K562 (cell line): Measurements from ENCODE around the gene CASP7. TPM values are rescaled to one million over a fixed set of nuclear protein-coding genes. Genes with fewer than 3 reads are reported as not detected.

Experiments used
- ATAC-seq: fragments of 200-7000 bp; cut with Tn5 transposase; 3 replicates; pipeline ENCODE4 v1.9.1; 2020; ENCODE audit warnings: moderate library complexity
- BruUV-seq: library from RNA; stranded (reverse); fragments of 400-500 nt; replicated peaks from 2 replicates; lab custom pipeline; 2021; lab: Mats Ljungman, UMichigan
- CTCF ChIA-PET: fragments of 300-600 bp; formaldehyde crosslinking; extraction: SDS; loops from one replicate; lab custom pipeline; 2021; ENCODE audit warnings: low intra/inter-chr PET ratio; lab: Yijun Ruan, JAX
- POLR2A ChIA-PET: fragments of 300-600, 350-650 bp; sonication (Branson Sonifier 250); formaldehyde crosslinking; extraction: SDS; loops from one replicate; lab custom pipeline; 2021; ENCODE audit warnings: antibody characterized with exemption, inconsistent platforms; lab: Yijun Ruan, JAX
- DNase-seq, 4 experiments: peaks; one replicate each; pipeline versions ENCODE4 v3.0.0 to v3.0.0-alpha.2; 2011 to 2018; ENCODE audit warnings: low spot score in 3 of 4, mixed read lengths in 3 of 4; ENCODE audit errors: extremely low read depth in 1 of 4
- FAIRE-seq: peaks from 2 replicates; lab custom pipeline; 2011; peaks lifted over from hg19 to GRCh38; lab: Jason Lieb, UNC
- H2AFZ ChIP-seq: 2 replicates; pipeline ENCODE4 v1.6.0; 2011; ENCODE audit warnings: low read depth, low read length, control low read depth, inconsistent platforms
- H3K27ac ChIP-seq: fragments of 200-600 bp; 3 replicates; pipeline ENCODE4 v1.8.0; 2011; ENCODE audit warnings: low read depth, mild to moderate bottlenecking, control low read depth, inconsistent platforms, low read length, moderate library complexity, mixed read lengths; ENCODE audit errors: extremely low read depth
- H3K27me3 ChIP-seq, 2 experiments: fragments of 300-600 bp in 1 of 2; 2 replicates in 1 of 2; 3 replicates in 1 of 2; pipeline versions ENCODE4 v1.6.0 to v1.8.0; 2011; ENCODE audit warnings: inconsistent platforms in 2 of 2, low read length in 2 of 2, mild to moderate bottlenecking in 1 of 2, mixed read lengths in 1 of 2, moderate library complexity in 1 of 2; ENCODE audit not compliant: control insufficient read depth in 2 of 2, insufficient read depth in 2 of 2
- H3K36me3 ChIP-seq: fragments of 300-600 bp; 3 replicates; pipeline ENCODE4 v1.8.0; 2011; ENCODE audit warnings: mild to moderate bottlenecking, low read length, inconsistent platforms; ENCODE audit not compliant: control insufficient read depth, insufficient read depth
- H3K4me1 ChIP-seq, 2 experiments: fragments of 200-600 bp in 1 of 2; replicated peaks in 1 of 2; 2 replicates in 1 of 2; 3 replicates in 1 of 2; pipeline versions ENCODE4 v1.5.1 to v1.8.0; 2011; ENCODE audit warnings: inconsistent platforms in 2 of 2, low read length in 2 of 2, mild to moderate bottlenecking in 1 of 2, mixed read lengths in 1 of 2, moderate library complexity in 1 of 2; ENCODE audit not compliant: control insufficient read depth in 2 of 2, insufficient read depth in 2 of 2
- H3K4me2 ChIP-seq: 2 replicates; pipeline ENCODE4 v1.6.1; 2011; ENCODE audit warnings: low read length, control low read depth, inconsistent platforms, mixed read lengths; ENCODE audit not compliant: insufficient read depth
- H3K4me3 ChIP-seq: fragments of 200-600 bp; sonication (generic), shearing (Covaris generic); 2 replicates; pipeline ENCODE4 v1.5.1; 2016; ENCODE audit warnings: control low read depth, inconsistent platforms
- H3K79me2 ChIP-seq: fragments of 200-600 bp; 3 replicates; pipeline ENCODE4 v1.8.0; 2011; ENCODE audit warnings: low read length, inconsistent platforms; ENCODE audit not compliant: control insufficient read depth, insufficient read depth
- H3K9ac ChIP-seq, 2 experiments: 2 replicates each; pipeline versions ENCODE4 v1.6.0 to v1.6.1; 2011; ENCODE audit warnings: low read depth in 2 of 2, low read length in 2 of 2, control low read depth in 1 of 2, inconsistent platforms in 1 of 2, mild to moderate bottlenecking in 1 of 2, mixed read lengths in 1 of 2; ENCODE audit not compliant: insufficient read depth in 1 of 2
- H3K9me1 ChIP-seq: one replicate; pipeline ENCODE4 v1.6.0; 2011; ENCODE audit warnings: inconsistent platforms, mild to moderate bottlenecking, low read length, moderate library complexity; ENCODE audit not compliant: control insufficient read depth, insufficient read depth
- H3K9me3 ChIP-seq: replicated peaks from 2 replicates; pipeline ENCODE4 v1.5.1; 2011; ENCODE audit warnings: low read depth, low read length, inconsistent platforms; ENCODE audit not compliant: control insufficient read depth, insufficient read depth
- H4K20me1 ChIP-seq: replicated peaks from 2 replicates; pipeline ENCODE4 v1.6.1; 2011; ENCODE audit warnings: low read length, inconsistent platforms, mixed read lengths; ENCODE audit not compliant: control insufficient read depth, insufficient read depth
- ATF6 ChIP-seq: sonication (generic); formaldehyde crosslinking; IDR thresholded peaks from 2 replicates; pipeline ENCODE4 v1.4.0; 2020; ENCODE audit warnings: mild to moderate bottlenecking, missing genetic modification reagents
- BCL6 ChIP-seq: fragments of 250-450 bp; sonication (Bioruptor Pico); IDR thresholded peaks from 2 replicates; pipeline ENCODE4 v1.4.0; 2020
- CTBP1 ChIP-seq: fragments of 450-650 bp; IDR thresholded peaks from 2 replicates; pipeline ENCODE4 v1.6.1; 2016; ENCODE audit warnings: borderline replicate concordance
- DNMT1 ChIP-seq: fragments of 450-650 bp; IDR thresholded peaks from 2 replicates; pipeline ENCODE4 v1.6.1; 2016; ENCODE audit warnings: antibody characterized with exemption, mild to moderate bottlenecking
- HIVEP1 ChIP-seq: fragments of 250-450 bp; sonication (Bioruptor Pico); IDR thresholded peaks from 2 replicates; pipeline ENCODE4 v1.4.0; 2020; ENCODE audit warnings: mild to moderate bottlenecking
- NRF1 ChIP-seq, 2 experiments: fragments of 450-650 bp; IDR thresholded peaks in 1 of 2; conservative IDR thresholded peaks in 1 of 2; 2 replicates each; pipeline ENCODE4 v1.6.1; 2014; ENCODE audit warnings: mild to moderate bottlenecking in 2 of 2
- POLR2A ChIP-seq: fragments of 450-650 bp; conservative IDR thresholded peaks from 2 replicates; pipeline ENCODE4 v1.6.1; 2016
- RUNX1 ChIP-seq: sonication (generic); IDR thresholded peaks from 2 replicates; pipeline ENCODE4 v1.6.1; 2016; ENCODE audit warnings: antibody characterized with exemption, low read depth
- SAFB ChIP-seq: fragments of 200-400 bp; formaldehyde crosslinking; IDR thresholded peaks from 2 replicates; pipeline ENCODE4 v1.6.1; 2017; ENCODE audit warnings: low read depth, low read length, borderline replicate concordance
- SAFB2 ChIP-seq: fragments of 200-400 bp; formaldehyde crosslinking; IDR thresholded peaks from 2 replicates; pipeline ENCODE4 v1.6.1; 2018; ENCODE audit warnings: borderline replicate concordance, low read length, low read depth, moderate library complexity; ENCODE audit not compliant: severe bottlenecking
- SREBF1 ChIP-seq: fragments of 150-350 bp; IDR thresholded peaks from 2 replicates; pipeline ENCODE4 v1.6.1; 2014; ENCODE audit warnings: antibody characterized with exemption, low read depth, low read length, borderline replicate concordance
- THRAP3 ChIP-seq: fragments of 450-650 bp; IDR thresholded peaks from 2 replicates; pipeline ENCODE4 v1.6.1; 2016; ENCODE audit warnings: mild to moderate bottlenecking, inconsistent platforms, borderline replicate concordance
- XRCC4 ChIP-seq: IDR thresholded peaks from one replicate; pipeline ENCODE4 v1.6.1; 2011; ENCODE audit not compliant: insufficient read depth, insufficient read length; ENCODE audit errors: extremely low read depth
- WGBS: fragments of 100-300 bp; shearing (Covaris generic); methylation state at CpG from one replicate; pipeline ENCODE4 v1.1.6; 2016; ENCODE audit warnings: low coverage, mixed read lengths; ENCODE audit not compliant: insufficient coverage; ENCODE audit errors: missing lambda C conversion rate; 5-methylcytosine and 5-hydroxymethylcytosine counted together
- in situ Hi-C: fragments of 300-500 bp; cut with MboI; formaldehyde crosslinking; loops from 4 replicates; pipeline ENCODE4 v1.15.0; 2018; ENCODE audit warnings: inconsistent platforms, mixed read lengths
- intact Hi-C: fragments of 100-400 bp; cut with micrococcal nuclease; formaldehyde crosslinking; loops from 2 replicates; pipeline ENCODE4 v1.14.2; 2022
- polyA plus RNA-seq, 8 experiments: library from polyadenylated mRNA; depleted of rRNA in 4 of 8; stranded (reverse) in 5 of 8; unstranded in 3 of 8; fragments of >200 nt; fragmentation: Nextera tagmentation in 2 of 8; fragmentation: Illumina TruSeq in 1 of 8; extraction: Ambion mirVana in 2 of 8; extraction: Trizol in 1 of 8; gene quantifications; 2 replicates each; pipeline versions ENCODE4 v1.2.1 to v1.2.3, GENCODE V29; 2011 to 2014; ENCODE audit warnings: inconsistent platforms in 1 of 8, missing spikeins in 1 of 8
- total RNA-seq, 7 experiments: library from RNA; depleted of rRNA in 6 of 7; stranded (reverse); fragments of >200 nt in 6 of 7; fragmentation: Illumina TruSeq in 2 of 7; extraction: Trizol in 2 of 7; gene quantifications; 2 replicates each; pipeline versions ENCODE4 v1.2.1 to v1.2.3, GENCODE V29; 2011 to 2021; ENCODE audit warnings: low replicate concordance in 1 of 7
- TF ChIP-seq, protein P1 (sequence below): sonication (generic); formaldehyde crosslinking; IDR thresholded peaks from 2 replicates; pipeline ENCODE4 v1.8.0; 2022; ENCODE audit warnings: mild to moderate bottlenecking, missing genetic modification reagents
- TF ChIP-seq, protein P2 (sequence below): sonication (generic); formaldehyde crosslinking; IDR thresholded peaks from 2 replicates; pipeline ENCODE4 v1.8.0; 2022; ENCODE audit warnings: mild to moderate bottlenecking, missing genetic modification reagents
- TF ChIP-seq, protein P3 (sequence below): fragments of 250-450 bp; sonication (Bioruptor Pico); IDR thresholded peaks from 2 replicates; pipeline ENCODE4 v1.9.0; 2021; ENCODE audit warnings: mild to moderate bottlenecking

The CASP7 gene
- total and polyA plus RNA-seq, 9 of the 15 experiments (the other 6 are each of a cell fraction or from before 2014, with no cell fraction given), result 2.2 to 23.3 (median 9.0) TPM

DNA sequence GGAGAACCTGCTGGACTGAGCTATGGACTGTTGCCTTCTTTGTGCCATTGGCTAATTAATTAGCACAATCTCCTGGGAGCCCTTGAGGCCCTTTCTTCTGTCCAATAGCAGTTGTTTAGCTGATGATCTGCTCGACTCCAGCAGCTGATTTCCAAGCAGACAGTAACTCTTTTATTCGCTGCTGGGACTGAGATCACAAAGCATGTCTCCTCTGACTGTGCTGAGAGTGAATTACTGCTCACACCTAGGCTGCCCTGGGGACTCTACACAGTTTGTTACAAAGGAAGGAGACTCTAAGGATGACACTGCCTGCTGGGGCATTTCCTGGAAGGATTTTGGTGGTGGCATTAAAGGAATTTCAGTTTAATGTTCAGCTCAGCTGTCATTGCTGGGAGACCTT lies 31.4 kb downstream of the CASP7 start (continued):
- TF ChIP-seq, protein P1, sequence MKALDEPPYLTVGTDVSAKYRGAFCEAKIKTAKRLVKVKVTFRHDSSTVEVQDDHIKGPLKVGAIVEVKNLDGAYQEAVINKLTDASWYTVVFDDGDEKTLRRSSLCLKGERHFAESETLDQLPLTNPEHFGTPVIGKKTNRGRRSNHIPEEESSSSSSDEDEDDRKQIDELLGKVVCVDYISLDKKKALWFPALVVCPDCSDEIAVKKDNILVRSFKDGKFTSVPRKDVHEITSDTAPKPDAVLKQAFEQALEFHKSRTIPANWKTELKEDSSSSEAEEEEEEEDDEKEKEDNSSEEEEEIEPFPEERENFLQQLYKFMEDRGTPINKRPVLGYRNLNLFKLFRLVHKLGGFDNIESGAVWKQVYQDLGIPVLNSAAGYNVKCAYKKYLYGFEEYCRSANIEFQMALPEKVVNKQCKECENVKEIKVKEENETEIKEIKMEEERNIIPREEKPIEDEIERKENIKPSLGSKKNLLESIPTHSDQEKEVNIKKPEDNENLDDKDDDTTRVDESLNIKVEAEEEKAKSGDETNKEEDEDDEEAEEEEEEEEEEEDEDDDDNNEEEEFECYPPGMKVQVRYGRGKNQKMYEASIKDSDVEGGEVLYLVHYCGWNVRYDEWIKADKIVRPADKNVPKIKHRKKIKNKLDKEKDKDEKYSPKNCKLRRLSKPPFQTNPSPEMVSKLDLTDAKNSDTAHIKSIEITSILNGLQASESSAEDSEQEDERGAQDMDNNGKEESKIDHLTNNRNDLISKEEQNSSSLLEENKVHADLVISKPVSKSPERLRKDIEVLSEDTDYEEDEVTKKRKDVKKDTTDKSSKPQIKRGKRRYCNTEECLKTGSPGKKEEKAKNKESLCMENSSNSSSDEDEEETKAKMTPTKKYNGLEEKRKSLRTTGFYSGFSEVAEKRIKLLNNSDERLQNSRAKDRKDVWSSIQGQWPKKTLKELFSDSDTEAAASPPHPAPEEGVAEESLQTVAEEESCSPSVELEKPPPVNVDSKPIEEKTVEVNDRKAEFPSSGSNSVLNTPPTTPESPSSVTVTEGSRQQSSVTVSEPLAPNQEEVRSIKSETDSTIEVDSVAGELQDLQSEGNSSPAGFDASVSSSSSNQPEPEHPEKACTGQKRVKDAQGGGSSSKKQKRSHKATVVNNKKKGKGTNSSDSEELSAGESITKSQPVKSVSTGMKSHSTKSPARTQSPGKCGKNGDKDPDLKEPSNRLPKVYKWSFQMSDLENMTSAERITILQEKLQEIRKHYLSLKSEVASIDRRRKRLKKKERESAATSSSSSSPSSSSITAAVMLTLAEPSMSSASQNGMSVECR (CRISPR knock-in tag), result no peak
- no peak for TF ChIP-seq POLR2A

- Histone ChIP-seq H3K27ac (no peak overlapping the region), H2AFZ (no peak overlapping the region), H3K79me2 (no peaks in the 10 kb centered on the region), H3K9me3 (no peaks in the 10 kb centered on the region), H3K4me1 (no peaks in the 10 kb centered on the region; a peak in 1 of 5 replicates), H3K27me3 (peaks cover 5 to 18% of the 10 kb centered on the region in 2 experiments; a peak in 4 of 5 replicates), H3K36me3 (no peaks in the 10 kb centered on the region), H4K20me1 (no peaks in the 10 kb centered on the region), H3K9ac (no peak overlapping the region), H3K4me2 (no peak overlapping the region), H3K4me3 (no peak overlapping the region), H3K9me1 (no peaks in the 10 kb centered on the region)
- 4% methylated on average over 3 of the region's 3 CpGs for WGBS
- FAIRE-seq (no peak), DNase-seq (no peak), ATAC-seq (no peak)
- BruUV-seq, result no TSS peak
- CTCF ChIA-PET, result no interaction called here
- in situ Hi-C loops, result no loop called here
- intact Hi-C loops, result no loop called here
- POLR2A ChIA-PET, result no interaction called here
- TF ChIP-seq SAFB (no peak), HIVEP1 (CRISPR knock-in tag) (no peak), THRAP3 (no peak), NRF1 (conservative IDR thresholded peaks at IDR 0.05 in 1 of 2, IDR thresholded peaks at IDR 0.05 in 1 of 2) (no peak), DNMT1 (no peak), XRCC4 (no peak), SREBF1 (no peak), RUNX1 (no peak), BCL6 (no peak), CTBP1 (no peak), ATF6 (no peak), SAFB2 (no peak)
- TF ChIP-seq, protein P2, sequence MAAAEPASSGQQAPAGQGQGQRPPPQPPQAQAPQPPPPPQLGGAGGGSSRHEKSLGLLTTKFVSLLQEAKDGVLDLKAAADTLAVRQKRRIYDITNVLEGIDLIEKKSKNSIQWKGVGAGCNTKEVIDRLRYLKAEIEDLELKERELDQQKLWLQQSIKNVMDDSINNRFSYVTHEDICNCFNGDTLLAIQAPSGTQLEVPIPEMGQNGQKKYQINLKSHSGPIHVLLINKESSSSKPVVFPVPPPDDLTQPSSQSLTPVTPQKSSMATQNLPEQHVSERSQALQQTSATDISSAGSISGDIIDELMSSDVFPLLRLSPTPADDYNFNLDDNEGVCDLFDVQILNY (CRISPR knock-in tag), result no peak
- TF ChIP-seq, protein P3, sequence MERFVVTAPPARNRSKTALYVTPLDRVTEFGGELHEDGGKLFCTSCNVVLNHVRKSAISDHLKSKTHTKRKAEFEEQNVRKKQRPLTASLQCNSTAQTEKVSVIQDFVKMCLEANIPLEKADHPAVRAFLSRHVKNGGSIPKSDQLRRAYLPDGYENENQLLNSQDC, result no peak
These were observed 32.3 kb downstream of the CASP7 start for GRCh38 chr10:113712024-113712423.
